ENCODE data around the gene MEGF9. TPM values are rescaled to one million over a fixed set of nuclear protein-coding genes. Genes with fewer than 3 reads are reported as not detected.
A peak's percentile ranks its signal among the peaks of the same experiment; 100 is the strongest.

MEGF9 gene
- total RNA-seq, 4 donors from 2014 or later, result 19.7 to 24.7 (median 21.5) TPM

- H3K4me3 ChIP-seq, result no peak overlapping the region
- no peaks in the 10 kb centered on the region for H3K4me1 ChIP-seq
- no peak for TF ChIP-seq POLR2A (IDR thresholded peaks at IDR 0.05)
- TF ChIP-seq EP300 (IDR thresholded peaks at IDR 0.05), result no peak
- no peak for TF ChIP-seq CTCF (IDR thresholded peaks at IDR 0.05)
- WGBS, 2 donors (ENCODE audit: low coverage in 1 of 2), result 91 to 100% methylated on average over 1 to 6 of the region's 6 CpGs
- H3K27me3 ChIP-seq, result no peaks in the 10 kb centered on the region
- no peaks in the 10 kb centered on the region for H3K9me3 ChIP-seq
- no peak overlapping the region for H3K27ac ChIP-seq
- ATAC-seq, result no peak
- H3K36me3 ChIP-seq, result peaks cover 0 to 4% of the 10 kb centered on the region in 2 donors
Observed at GRCh38 chr9:120745278-120745677, 31.0 kb upstream of the MEGF9 start.

GRCh38 chr9:120742951-120743416, 28.7 kb upstream of the MEGF9 start:
- no peaks in the 10 kb centered on the region for H3K4me1 ChIP-seq
- no peaks in the 10 kb centered on the region for H3K9me3 ChIP-seq
- H3K27ac ChIP-seq, result no peak overlapping the region
- no peak overlapping the region for H3K4me3 ChIP-seq
- no peaks in the 10 kb centered on the region for H3K27me3 ChIP-seq
- ATAC-seq, result no peak
- TF ChIP-seq CTCF (IDR thresholded peaks at IDR 0.05), result peak; percentile 11 to 49 (median 40)
- TF ChIP-seq EP300 (IDR thresholded peaks at IDR 0.05), result no peak
- peaks cover 0 to 4% of the 10 kb centered on the region in 2 donors for H3K36me3 ChIP-seq
- WGBS, 2 donors (ENCODE audit: low coverage in 1 of 2), result 86 to 87% methylated on average over 1 to 5 of the region's 6 CpGs

GRCh38 chr9:120741701-120742100, 27.4 kb upstream of the MEGF9 start:
- Histone ChIP-seq H3K27me3 (no peaks in the 10 kb centered on the region), H3K9me3 (no peaks in the 10 kb centered on the region), H3K4me3 (no peak overlapping the region), H3K36me3 (no peaks in the 10 kb centered on the region), H3K27ac (no peak overlapping the region), H3K4me1 (no peaks in the 10 kb centered on the region)
- TF ChIP-seq POLR2A (IDR thresholded peaks at IDR 0.05) (no peak), POLR2AphosphoS5 (IDR thresholded peaks at IDR 0.05) (no peak)
- ATAC-seq, result no peak
- 100% methylated on average over 1 of the region's 1 CpG for WGBS, 2 donors (ENCODE audit: low coverage in 1 of 2)

GRCh38 chr9:120741191-120741590, 26.9 kb upstream of the MEGF9 start:
- no peak overlapping the region for H3K27ac ChIP-seq
- H3K4me1 ChIP-seq, result no peaks in the 10 kb centered on the region
- no peaks in the 10 kb centered on the region for H3K9me3 ChIP-seq
- no peak for TF ChIP-seq CTCF (IDR thresholded peaks at IDR 0.05)
- H3K4me3 ChIP-seq, result no peak overlapping the region
- H3K27me3 ChIP-seq, result no peaks in the 10 kb centered on the region
- no peaks in the 10 kb centered on the region for H3K36me3 ChIP-seq
- WGBS, 2 donors (ENCODE audit: low coverage in 1 of 2), result 68 to 93% methylated on average over 1 of the region's 1 CpG
- ATAC-seq, result no peak

GRCh38 chr9:120740132-120740531, 25.9 kb upstream of the MEGF9 start:
- no peaks in the 10 kb centered on the region for H3K36me3 ChIP-seq
- no peaks in the 10 kb centered on the region for H3K4me1 ChIP-seq
- H3K27me3 ChIP-seq, result no peaks in the 10 kb centered on the region
- no peak overlapping the region for H3K27ac ChIP-seq
- TF ChIP-seq POLR2A (IDR thresholded peaks at IDR 0.05), result no peak
- no peak for TF ChIP-seq CTCF (IDR thresholded peaks at IDR 0.05)
- TF ChIP-seq POLR2AphosphoS5 (IDR thresholded peaks at IDR 0.05), result no peak
- TF ChIP-seq EP300 (IDR thresholded peaks at IDR 0.05), result no peak
- H3K9me3 ChIP-seq, result no peaks in the 10 kb centered on the region
- no peak for ATAC-seq
- no peak overlapping the region for H3K4me3 ChIP-seq

Data from gastroesophageal sphincter (tissue), 4 donors.